HCEC 1CT (cell line): ENCODE results near the gene PLCH2.
"Not testable (repeated sequence)": the region's sequence is repeated elsewhere in the genome, so short reads cannot be mapped to it uniquely, and the experiment has no call there.

ENCODE experiments used
- DNase-seq: peaks from one replicate; pipeline ENCODE4 v3.0.0-alpha.2; 2017

Gene PLCH2

DNA sequence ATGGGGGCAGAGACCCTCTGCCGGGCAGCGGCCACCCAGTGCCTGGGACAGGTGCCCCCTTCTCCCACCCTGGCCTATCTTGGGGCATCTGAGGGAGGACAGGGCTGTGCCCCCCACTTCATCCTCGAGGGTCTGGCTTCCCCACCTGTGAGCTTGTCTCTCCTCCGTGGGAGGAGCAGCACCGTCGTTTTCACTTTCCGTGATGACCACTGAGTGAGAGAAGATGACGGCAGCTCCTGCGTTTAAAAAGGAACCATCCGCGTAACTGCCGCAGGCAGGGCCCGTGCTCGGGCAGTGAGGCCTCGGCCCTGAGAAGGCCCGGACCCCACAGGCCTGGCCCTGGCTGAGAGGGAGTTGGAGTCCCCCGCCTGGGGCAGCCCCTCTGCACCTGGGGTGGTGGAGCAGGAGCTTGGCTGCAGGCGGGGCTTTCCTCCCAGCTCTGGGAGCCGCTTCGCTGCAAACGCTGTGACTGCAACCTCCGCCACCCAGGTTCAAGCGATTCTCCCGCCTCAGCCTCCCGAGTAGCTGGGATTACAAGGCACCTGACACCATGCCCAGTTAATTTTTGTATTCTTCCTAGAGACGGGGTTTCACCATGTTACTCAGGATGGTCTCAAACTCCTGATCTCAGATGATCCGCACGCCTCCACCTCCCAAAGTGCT, 73.4 kb downstream of the PLCH2 start:
- DNase-seq, result not testable (repeated sequence)

- DNase-seq, result not testable (repeated sequence)
Measured at GRCh38 chr1:2550309-2550861, 74.3 kb downstream of the PLCH2 start.

DNA sequence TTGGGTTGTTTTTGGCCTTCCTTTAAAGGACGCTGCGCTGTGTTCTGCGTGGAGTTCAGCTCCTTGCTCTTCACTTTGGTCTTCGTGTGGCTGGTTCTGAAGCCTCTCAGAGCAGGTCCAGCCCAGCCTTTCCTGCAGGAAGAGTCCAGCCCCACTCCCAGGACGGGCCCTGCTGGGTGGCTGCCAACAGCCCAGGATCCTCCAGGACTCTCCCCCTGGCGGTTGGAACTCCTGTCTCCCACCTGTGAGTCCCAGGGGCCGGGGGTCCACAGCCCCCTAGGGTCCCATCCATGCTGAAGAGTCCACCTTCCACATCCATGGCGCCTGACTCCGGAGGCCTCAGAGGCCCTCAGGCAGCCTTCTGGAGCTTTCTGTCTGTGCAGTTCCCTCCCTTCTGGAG, 75.5 kb downstream of the PLCH2 start:
- not testable (repeated sequence) for DNase-seq

DNA sequence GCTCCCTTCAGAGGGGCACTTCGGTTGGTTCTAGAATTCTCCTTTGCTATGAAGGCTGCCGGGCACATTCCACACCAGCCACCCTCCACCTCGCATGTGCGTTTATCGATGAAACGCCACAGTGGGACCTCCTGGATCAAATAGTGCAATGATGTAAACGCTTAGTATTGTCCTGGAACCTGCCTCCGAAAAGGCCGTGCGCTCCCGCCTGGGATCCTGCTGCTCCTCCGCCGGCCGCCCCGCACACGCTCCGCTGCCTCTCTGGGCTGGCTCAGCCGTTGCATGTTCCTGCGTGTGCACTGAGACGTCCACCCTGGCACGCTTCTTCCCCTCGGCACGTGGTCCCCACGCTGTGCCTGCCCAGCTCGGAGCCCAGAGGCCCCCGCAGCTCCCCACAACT, 76.1 kb downstream of the PLCH2 start:
- DNase-seq, result no peak

DNA sequence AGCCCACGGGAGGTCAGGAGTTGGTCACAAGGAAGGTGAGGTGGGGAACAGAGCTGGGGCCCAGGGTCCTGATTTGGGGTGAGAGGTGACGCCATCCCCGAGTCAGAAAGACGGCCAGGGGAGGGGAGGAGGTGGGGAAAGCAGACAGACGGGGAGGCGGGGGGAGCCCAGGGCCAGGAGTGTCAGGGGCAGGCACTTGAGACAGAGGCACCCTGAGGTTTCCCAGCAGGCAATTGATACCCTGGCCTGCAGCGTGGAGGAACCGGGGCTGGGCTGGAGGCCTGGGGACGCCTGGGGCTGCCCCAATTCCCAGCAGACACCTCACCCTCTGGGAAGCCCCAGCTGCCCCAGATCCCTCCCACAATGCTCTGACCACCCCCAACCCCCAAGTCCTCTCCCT, 77.0 kb downstream of the PLCH2 start:
- DNase-seq, result not testable (repeated sequence)

GRCh38 chr1:2553871-2554620, 78.0 kb downstream of the PLCH2 start:
- DNase-seq, result no peak

GRCh38 chr1:2554621-2555387, 78.7 kb downstream of the PLCH2 start:
- DNase-seq, result no peak
